HepG2 (cell line): ENCODE data around the gene CDH12. TPM values are rescaled to one million over a fixed set of nuclear protein-coding genes. Genes with fewer than 3 reads are reported as not detected.

Source experiments
- ATAC-seq: fragments of 200-7000 bp; cut with Tn5 transposase; 3 replicates; pipeline ENCODE4 v1.9.1; 2020; ENCODE audit warnings: mild to moderate bottlenecking, moderate library complexity
- BruUV-seq: library from RNA; stranded (reverse); fragments of 400-500 nt; replicated peaks from 2 replicates; lab custom pipeline; 2021; lab: Mats Ljungman, UMichigan
- CTCF ChIA-PET: fragments of 300-600 bp; formaldehyde crosslinking; extraction: SDS; loops from one replicate; lab custom pipeline; 2021; ENCODE audit warnings: low total read pairs, inconsistent platforms, low intra/inter-chr PET ratio; lab: Yijun Ruan, JAX
- POLR2A ChIA-PET: fragments of 350-600 bp; sonication (Branson Sonifier 250); formaldehyde crosslinking; loops from one replicate; lab custom pipeline; 2020; ENCODE audit warnings: antibody characterized with exemption, inconsistent platforms; lab: Yijun Ruan, JAX
- DNase-seq: peaks from one replicate; pipeline ENCODE4 v3.0.0-alpha.2; 2015; ENCODE audit warnings: low spot score
- FAIRE-seq: peaks from 3 replicates; lab custom pipeline; 2011; peaks lifted over from hg19 to GRCh38; lab: Jason Lieb, UNC
- H2AFZ ChIP-seq: one replicate; pipeline ENCODE4 v1.6.1; 2011; ENCODE audit warnings: low read length, inconsistent platforms
- H3K27ac ChIP-seq: fragments of 300-600 bp; 3 replicates; pipeline ENCODE4 v1.8.0; 2011; ENCODE audit warnings: mixed run types, mild to moderate bottlenecking, mixed read lengths, low read length, inconsistent platforms; ENCODE audit not compliant: insufficient read depth; ENCODE audit errors: extremely low read length
- H3K27me3 ChIP-seq, 2 experiments: fragments of 200-600 bp in 1 of 2; 2 replicates in 1 of 2; 3 replicates in 1 of 2; pipeline versions ENCODE4 v1.6.0 to v1.8.0; 2011; ENCODE audit warnings: low read length in 2 of 2, mild to moderate bottlenecking in 2 of 2, moderate library complexity in 2 of 2, inconsistent platforms in 1 of 2; ENCODE audit not compliant: insufficient read depth in 2 of 2, control insufficient read depth in 1 of 2
- H3K36me3 ChIP-seq, 2 experiments: fragments of 200-600 bp in 1 of 2; replicated peaks in 1 of 2; 2 replicates in 1 of 2; 3 replicates in 1 of 2; pipeline versions ENCODE4 v1.5.1 to v1.8.0; 2011; ENCODE audit warnings: low read length in 2 of 2, inconsistent platforms in 1 of 2; ENCODE audit not compliant: insufficient read depth in 2 of 2, control insufficient read depth in 1 of 2
- H3K4me1 ChIP-seq: 2 replicates; pipeline ENCODE4 v1.5.1; 2012; ENCODE audit warnings: low read length, inconsistent platforms; ENCODE audit not compliant: insufficient read depth
- H3K4me2 ChIP-seq: 2 replicates; pipeline ENCODE4 v1.6.0; 2011; ENCODE audit warnings: low read depth, low read length, inconsistent platforms
- H3K4me3 ChIP-seq, 3 experiments: fragments of 200-600 bp in 1 of 3; sonication (generic), shearing (Covaris generic) in 1 of 3; replicated peaks in 1 of 3; 2 replicates each; pipeline ENCODE4 v1.5.1; 2011 to 2016; ENCODE audit warnings: low read length in 3 of 3, inconsistent platforms in 2 of 3, low read depth in 2 of 3, mild to moderate bottlenecking in 2 of 3, control low read depth in 1 of 3, mixed read lengths in 1 of 3; ENCODE audit not compliant: insufficient read depth in 1 of 3
- H3K79me2 ChIP-seq: one replicate; pipeline ENCODE4 v1.6.1; 2011; ENCODE audit warnings: low read length, inconsistent platforms; ENCODE audit not compliant: insufficient read depth
- H3K9ac ChIP-seq: 2 replicates; pipeline ENCODE4 v1.6.0; 2011; ENCODE audit warnings: mild to moderate bottlenecking, low read depth, low read length, inconsistent platforms; ENCODE audit not compliant: insufficient read depth
- H3K9me3 ChIP-seq: 2 replicates; pipeline ENCODE4 v1.5.1; 2012; ENCODE audit warnings: mild to moderate bottlenecking, low read length
- H4K20me1 ChIP-seq: 2 replicates; pipeline ENCODE4 v1.6.0; 2011; ENCODE audit warnings: inconsistent platforms, mild to moderate bottlenecking, low read length, moderate library complexity; ENCODE audit not compliant: insufficient read depth
- ASH2L ChIP-seq: fragments of 300-600, 200-600 bp; sonication (generic); IDR thresholded peaks from 2 replicates; pipeline ENCODE4 v1.7.0; 2017; ENCODE audit warnings: low read depth, mild to moderate bottlenecking, moderate library complexity, mixed read lengths, low read length; ENCODE audit not compliant: insufficient read length
- FOSL1 ChIP-seq: sonication (generic); formaldehyde crosslinking; IDR thresholded peaks from 2 replicates; pipeline ENCODE4 v1.9.0; 2021; ENCODE audit warnings: missing genetic modification reagents, borderline replicate concordance
- SRSF9 ChIP-seq: fragments of 200-400 bp; formaldehyde crosslinking; IDR thresholded peaks from 2 replicates; pipeline ENCODE4 v1.6.1; 2018; ENCODE audit warnings: borderline replicate concordance, mild to moderate bottlenecking, low read depth, low read length; ENCODE audit not compliant: insufficient read depth, poor library complexity, severe bottlenecking
- TEAD3 ChIP-seq: optimal IDR thresholded peaks from 2 replicates; pipeline ENCODE3; 2016; ENCODE audit warnings: borderline replicate concordance
- ZC3H4 ChIP-seq: sonication (generic); formaldehyde crosslinking; IDR thresholded peaks from 2 replicates; pipeline ENCODE4 v1.4.0; 2020; ENCODE audit warnings: missing genetic modification reagents, borderline replicate concordance
- ZNF276 ChIP-seq: sonication (generic); formaldehyde crosslinking; IDR thresholded peaks from 2 replicates; pipeline ENCODE4 v1.4.0; 2020; ENCODE audit warnings: mild to moderate bottlenecking, low read depth, missing genetic modification reagents
- ZNF317 ChIP-seq: sonication (generic); formaldehyde crosslinking; IDR thresholded peaks from 2 replicates; pipeline ENCODE4 v1.5.0; 2020; ENCODE audit warnings: mild to moderate bottlenecking, missing genetic modification reagents
- WGBS: methylation state at CpG from one replicate; pipeline ENCODE4 v1.1.6; 2017; ENCODE audit warnings: low lambda C conversion rate; 5-methylcytosine and 5-hydroxymethylcytosine counted together
- in situ Hi-C: cut with HindIII; loops from 2 replicates; pipeline ENCODE4 v1.10.0; 2017; ENCODE audit warnings: low pct_unique_long_range_greater_than_20kb; ENCODE audit not compliant: extremely low pct_ligation_motif_present
- intact Hi-C: fragments of 100-400 bp; cut with micrococcal nuclease; formaldehyde crosslinking; loops from one replicate; pipeline ENCODE4 v1.10.0; 2022; ENCODE audit not compliant: unreplicated experiment
- polyA plus RNA-seq, 8 experiments: library from polyadenylated mRNA; depleted of rRNA in 3 of 8; stranded (reverse) in 7 of 8; unstranded in 1 of 8; fragments of >200 nt; fragmentation: Illumina TruSeq in 4 of 8; extraction: Trizol in 4 of 8; gene quantifications; 2 replicates each; pipeline versions ENCODE4 v1.2.1 to v1.2.3, GENCODE V29; 2011 to 2016; ENCODE audit warnings: low read depth in 4 of 8, missing spikeins in 1 of 8, mixed read lengths in 1 of 8; ENCODE audit not compliant: insufficient read depth in 1 of 8
- total RNA-seq, 5 experiments: library from RNA; depleted of rRNA; stranded (reverse); fragments of >200 nt; fragmentation: Illumina TruSeq; extraction: Trizol; gene quantifications; 2 replicates each; pipeline ENCODE4 v1.2.3, GENCODE V29; 2016; ENCODE audit warnings: low read depth in 1 of 5
- TF ChIP-seq, protein P1 (sequence below): sonication (generic); formaldehyde crosslinking; IDR thresholded peaks from 2 replicates; pipeline ENCODE4 v1.8.1; 2023; ENCODE audit warnings: mild to moderate bottlenecking, inconsistent platforms, moderate library complexity, missing genetic modification reagents, borderline replicate concordance

The CDH12 gene
- total and polyA plus RNA-seq, 2 of the 13 experiments (the other 11 are each of a cell fraction or from before 2014, with no cell fraction given) = not detected

DNA sequence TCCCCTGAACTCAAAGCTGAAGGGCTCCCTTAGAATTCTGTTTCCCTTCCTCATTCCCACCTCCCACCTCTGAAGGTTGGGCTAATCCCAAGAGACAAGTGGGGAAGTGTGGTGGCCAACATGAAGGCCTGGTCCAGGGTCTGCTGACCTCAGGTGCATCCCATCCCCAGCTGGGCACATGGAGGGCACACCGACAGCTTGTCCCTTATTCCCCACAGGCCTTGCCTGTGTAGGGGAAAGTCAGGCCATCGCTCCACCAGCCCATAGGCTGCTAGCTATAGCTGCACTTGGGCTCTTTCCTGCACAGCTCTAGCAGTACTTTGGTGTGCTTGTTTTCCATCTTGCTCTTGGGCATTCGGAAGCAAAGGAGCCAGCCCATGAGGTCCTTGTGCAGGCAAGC lies 247.7 kb downstream of the CDH12 start:
- in situ Hi-C loops = no loop called here
- Histone ChIP-seq H3K79me2 (no peaks in the 10 kb centered on the region), H2AFZ (no peak overlapping the region), H3K9ac (no peak overlapping the region), H3K9me3 (peaks cover 78% of the 10 kb centered on the region)
- WGBS = no CpG with 5 or more reads among the region's 3 CpGs
- CTCF ChIA-PET = no interaction called here
- no TSS peak for BruUV-seq
- TF ChIP-seq ZNF276 = no peak
- no peak for TF ChIP-seq ASH2L
- TF ChIP-seq TEAD3 (CRISPR knock-in tag) = no peak
- no peak for TF ChIP-seq ZNF317 (CRISPR knock-in tag)
- TF ChIP-seq, protein P1, sequence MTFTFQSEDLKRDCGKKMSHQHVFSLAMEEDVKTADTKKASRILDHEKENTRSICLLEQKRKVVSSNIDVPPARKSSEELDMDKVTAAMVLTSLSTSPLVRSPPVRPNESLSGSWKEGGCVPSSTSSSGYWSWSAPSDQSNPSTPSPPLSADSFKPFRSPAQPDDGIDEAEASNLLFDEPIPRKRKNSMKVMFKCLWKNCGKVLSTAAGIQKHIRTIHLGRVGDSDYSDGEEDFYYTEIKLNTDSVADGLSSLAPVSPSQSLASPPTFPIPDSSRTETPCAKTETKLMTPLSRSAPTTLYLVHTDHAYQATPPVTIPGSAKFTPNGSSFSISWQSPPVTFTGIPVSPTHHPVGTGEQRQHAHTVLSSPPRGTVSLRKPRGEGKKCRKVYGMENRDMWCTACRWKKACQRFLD (CRISPR knock-in tag) = no peak
- TF ChIP-seq SRSF9 = no peak
- TF ChIP-seq ZC3H4 = no peak
- no peak for TF ChIP-seq FOSL1
- TF ChIP-seq, all 625 proteins: peak for 0
- Histone ChIP-seq H3K27me3 (no peaks in the 10 kb centered on the region), H3K4me2 (no peak overlapping the region), H4K20me1 (no peaks in the 10 kb centered on the region), H3K4me3 (no peak overlapping the region), H3K36me3 (no peaks in the 10 kb centered on the region), H3K4me1 (no peaks in the 10 kb centered on the region), H3K27ac (no peak overlapping the region)
- no peak for DNase-seq
- intact Hi-C loops = no loop called here
- POLR2A ChIA-PET = no interaction called here
- FAIRE-seq = no peak
- no peak for ATAC-seq
